ENCODE data around the gene MFNG.
"Not testable (repeated sequence)": the region's sequence is repeated elsewhere in the genome, so short reads cannot be mapped to it uniquely, and the experiment has no call there.

MFNG gene

GRCh38 chr22:37472418-37473006, 13.7 kb downstream of the MFNG start:
- peak; percentile 35 for DNase-seq

- DNase-seq: no peak
These were observed 14.3 kb downstream of the MFNG start for GRCh38 chr22:37471727-37472417.

GRCh38 chr22:37470087-37470445, 16.1 kb downstream of the MFNG start:
- DNase-seq: no peak

- no peak for DNase-seq
These were observed 16.6 kb downstream of the MFNG start for GRCh38 chr22:37469416-37470086.

- not testable (repeated sequence) for DNase-seq
These were observed 17.9 kb downstream of the MFNG start for GRCh38 chr22:37468201-37468695.

- peak; percentile 74 for DNase-seq
These were observed 18.7 kb downstream of the MFNG start for GRCh38 chr22:37467391-37467955.

GRCh38 chr22:37464181-37464580, 22.0 kb downstream of the MFNG start:
- peak; percentile 63 for DNase-seq

GRCh38 chr22:37462983-37463382, 23.2 kb downstream of the MFNG start:
- DNase-seq: peak; percentile 59

- DNase-seq: no peak
These were observed 23.7 kb downstream of the MFNG start for GRCh38 chr22:37462436-37462835.

GRCh38 chr22:37461961-37462360, 24.2 kb downstream of the MFNG start:
- peak; percentile 68 for DNase-seq

- no peak for DNase-seq
These were observed 25.5 kb downstream of the MFNG start for GRCh38 chr22:37460684-37461083.

- no peak for DNase-seq
These were observed 27.0 kb downstream of the MFNG start for GRCh38 chr22:37459206-37459605.

GRCh38 chr22:37457093-37457893, 28.9 kb downstream of the MFNG start:
- DNase-seq: peak; percentile 39

GRCh38 chr22:37456346-37456745, 29.8 kb downstream of the MFNG start:
- no peak for DNase-seq

GRCh38 chr22:37455896-37456295, 30.3 kb downstream of the MFNG start:
- DNase-seq: no peak

GRCh38 chr22:37454857-37455686, 31.1 kb downstream of the MFNG start:
- DNase-seq: no peak

- DNase-seq: no peak
These were observed 32.5 kb downstream of the MFNG start for GRCh38 chr22:37453696-37454095.

- DNase-seq: no peak
These were observed 35.0 kb downstream of the MFNG start for GRCh38 chr22:37451218-37451617.

- DNase-seq: no peak
These were observed 36.7 kb downstream of the MFNG start for GRCh38 chr22:37449331-37450001.

GRCh38 chr22:37448516-37449127, 37.6 kb downstream of the MFNG start:
- peak; percentile 78 for DNase-seq

- DNase-seq: no peak
These were observed 40.7 kb downstream of the MFNG start for GRCh38 chr22:37445501-37445900.

Data from NCI-H1694 treated with DMSO at 0.1 percent for 48 hours (cell line).